H1 (cell line): ENCODE results near the gene RAB3C. TPM values are rescaled to one million over a fixed set of nuclear protein-coding genes. Genes with fewer than 3 reads are reported as not detected.

ENCODE experiments used
- CTCF ChIA-PET: fragments of 300-600 bp; sonication (Branson Sonifier 250); formaldehyde crosslinking; loops from one replicate; lab custom pipeline; 2021; ENCODE audit not compliant: partially characterized antibody; lab: Charles Lee
- POLR2A ChIA-PET: fragments of 300-600 bp; sonication (Branson Sonifier 250); formaldehyde crosslinking; loops from one replicate; lab custom pipeline; 2021; ENCODE audit warnings: inconsistent platforms; ENCODE audit not compliant: partially characterized antibody; lab: Charles Lee
- DNase-seq, 2 experiments: peaks; one replicate each; pipeline versions ENCODE4 v3.0.0 to v3.0.0-alpha.2; 2010 to 2022; ENCODE audit warnings: low spot score in 2 of 2, low read depth in 1 of 2, mixed read lengths in 1 of 2
- FAIRE-seq: peaks from 2 replicates; lab custom pipeline; 2011; peaks lifted over from hg19 to GRCh38; lab: Jason Lieb, UNC
- H2AFZ ChIP-seq: 2 replicates; pipeline ENCODE4 v1.8.1; 2012; ENCODE audit warnings: low read length, inconsistent platforms
- H2AK5ac ChIP-seq: 2 replicates; pipeline ENCODE4 v1.6.1; 2013; ENCODE audit warnings: low read depth, low read length
- H2BK120ac ChIP-seq: replicated peaks from 2 replicates; pipeline ENCODE3; 2013; ENCODE audit warnings: low read depth, low read length, inconsistent platforms
- H2BK12ac ChIP-seq: 2 replicates; pipeline ENCODE4 v1.6.1; 2013; ENCODE audit warnings: low read depth, low read length
- H2BK15ac ChIP-seq: 2 replicates; pipeline ENCODE4 v1.6.1; 2013; ENCODE audit warnings: low read length
- H2BK20ac ChIP-seq: 2 replicates; pipeline ENCODE4 v1.6.1; 2013; ENCODE audit warnings: low read length
- H2BK5ac ChIP-seq: 2 replicates; pipeline ENCODE4 v1.6.1; 2013; ENCODE audit warnings: low read depth, low read length
- H3K14ac ChIP-seq: 2 replicates; pipeline ENCODE4 v1.6.1; 2013; ENCODE audit warnings: inconsistent platforms; ENCODE audit not compliant: insufficient read length
- H3K18ac ChIP-seq: 2 replicates; pipeline ENCODE4 v1.6.1; 2013; ENCODE audit warnings: low read length; ENCODE audit errors: extremely low read depth
- H3K23ac ChIP-seq: 2 replicates; pipeline ENCODE4 v1.6.1; 2013; ENCODE audit warnings: inconsistent platforms; ENCODE audit not compliant: insufficient read length
- H3K23me2 ChIP-seq: 2 replicates; pipeline ENCODE4 v1.6.1; 2013; ENCODE audit warnings: low read depth, low read length
- H3K27ac ChIP-seq: 2 replicates; pipeline ENCODE4 v1.6.1; 2011; ENCODE audit warnings: low read depth, low read length, inconsistent platforms
- H3K27me3 ChIP-seq, 4 experiments: replicated peaks in 1 of 4; 1 replicate in 1 of 4; 2 replicates in 3 of 4; pipeline versions ENCODE4 v1.6.1 to v1.8.1; 2011 to 2013; ENCODE audit warnings: low read length in 3 of 4, mild to moderate bottlenecking in 3 of 4, inconsistent platforms in 2 of 4, mixed read lengths in 2 of 4, moderate library complexity in 1 of 4; ENCODE audit not compliant: control insufficient read depth in 3 of 4, insufficient read depth in 3 of 4; ENCODE audit errors: extremely low read depth in 1 of 4
- H3K36me3 ChIP-seq, 4 experiments: 2 replicates each; pipeline versions ENCODE4 v1.6.1 to v1.8.1; 2011 to 2013; ENCODE audit warnings: mild to moderate bottlenecking in 4 of 4, low read length in 3 of 4, moderate library complexity in 2 of 4, control low read depth in 1 of 4, inconsistent platforms in 1 of 4; ENCODE audit not compliant: insufficient read depth in 4 of 4, control insufficient read depth in 2 of 4
- H3K4ac ChIP-seq: replicated peaks from 2 replicates; pipeline ENCODE3; 2013; ENCODE audit warnings: low read length, low read depth, mixed read lengths, inconsistent platforms; ENCODE audit not compliant: insufficient read length
- H3K4me1 ChIP-seq, 4 experiments: replicated peaks in 1 of 4; 1 replicate in 1 of 4; 2 replicates in 3 of 4; pipeline versions ENCODE4 v1.6.1 to v1.8.1; 2011 to 2013; ENCODE audit warnings: low read length in 3 of 4, inconsistent platforms in 2 of 4, mixed read lengths in 1 of 4; ENCODE audit not compliant: insufficient read depth in 4 of 4, control insufficient read depth in 3 of 4
- H3K4me2 ChIP-seq, 2 experiments: 2 replicates each; pipeline versions ENCODE4 v1.6.1 to v1.8.1; 2011 to 2013; ENCODE audit warnings: low read depth in 2 of 2, low read length in 2 of 2, control low read depth in 1 of 2, inconsistent platforms in 1 of 2, mild to moderate bottlenecking in 1 of 2; ENCODE audit not compliant: insufficient read depth in 1 of 2
- H3K4me3 ChIP-seq, 4 experiments: fragments of 200-600, 300-600 bp in 1 of 4; sonication (generic), shearing (Covaris generic), sonication (Bioruptor Twin) in 1 of 4; 2 replicates each; pipeline versions ENCODE4 v1.5.1 to v1.8.1; 2011 to 2016; ENCODE audit warnings: low read length in 4 of 4, low read depth in 3 of 4, control low read depth in 2 of 4, inconsistent platforms in 2 of 4, mild to moderate bottlenecking in 2 of 4, mixed read lengths in 1 of 4, moderate library complexity in 1 of 4; ENCODE audit not compliant: insufficient read depth in 2 of 4; ENCODE audit errors: extremely low read depth in 1 of 4
- H3K56ac ChIP-seq: replicated peaks from 2 replicates; pipeline ENCODE3; 2013; ENCODE audit warnings: low read depth, mild to moderate bottlenecking, mixed read lengths, low read length, inconsistent platforms; ENCODE audit not compliant: insufficient read length
- H3K79me1 ChIP-seq: 2 replicates; pipeline ENCODE4 v1.6.1; 2013; ENCODE audit warnings: low read depth, low read length, control low read depth
- H3K79me2 ChIP-seq, 2 experiments: 2 replicates each; pipeline versions ENCODE4 v1.6.1 to v1.8.1; 2012 to 2013; ENCODE audit warnings: low read length in 2 of 2, mild to moderate bottlenecking in 2 of 2, inconsistent platforms in 1 of 2; ENCODE audit not compliant: insufficient read depth in 2 of 2, control insufficient read depth in 1 of 2
- H3K9ac ChIP-seq, 4 experiments: replicated peaks in 1 of 4; 1 replicate in 1 of 4; 2 replicates in 3 of 4; pipeline versions ENCODE4 v1.6.1 to v1.8.1; 2011 to 2013; ENCODE audit warnings: low read depth in 3 of 4, low read length in 3 of 4, control low read depth in 2 of 4, mild to moderate bottlenecking in 2 of 4, moderate library complexity in 2 of 4, inconsistent platforms in 1 of 4; ENCODE audit errors: extremely low read depth in 1 of 4
- H3K9me3 ChIP-seq, 2 experiments: 2 replicates each; pipeline versions ENCODE4 v1.6.1 to v1.8.1; 2012 to 2013; ENCODE audit warnings: mild to moderate bottlenecking in 2 of 2, moderate library complexity in 2 of 2, control low read depth in 1 of 2, inconsistent platforms in 1 of 2, low read depth in 1 of 2, low read length in 1 of 2, mixed read lengths in 1 of 2; ENCODE audit not compliant: insufficient read depth in 2 of 2
- H4K20me1 ChIP-seq, 2 experiments: replicated peaks in 1 of 2; 2 replicates each; pipeline versions ENCODE3 to v1.8.1; 2011 to 2013; ENCODE audit warnings: inconsistent platforms in 2 of 2, low read length in 2 of 2, mild to moderate bottlenecking in 1 of 2; ENCODE audit not compliant: insufficient read depth in 2 of 2, control insufficient read depth in 1 of 2
- H4K5ac ChIP-seq: 2 replicates; pipeline ENCODE4 v1.6.1; 2013; ENCODE audit warnings: low read length, low read depth, mixed read lengths, inconsistent platforms; ENCODE audit not compliant: insufficient read length
- H4K8ac ChIP-seq: 2 replicates; pipeline ENCODE4 v1.8.0; 2013; ENCODE audit warnings: mild to moderate bottlenecking, moderate library complexity, low read length, inconsistent platforms; ENCODE audit not compliant: insufficient read depth; ENCODE audit errors: extremely low read depth
- H4K91ac ChIP-seq: replicated peaks from 2 replicates; pipeline ENCODE3; 2013; ENCODE audit warnings: low read length, mixed read lengths, inconsistent platforms; ENCODE audit not compliant: insufficient read length
- BACH1 ChIP-seq: IDR thresholded peaks from 2 replicates; pipeline ENCODE4 v1.6.1; 2012; ENCODE audit warnings: low read length, improper control_type of control experiment
- CREB1 ChIP-seq: IDR thresholded peaks from 2 replicates; pipeline ENCODE4 v1.6.1; 2012; ENCODE audit warnings: inconsistent platforms
- FOSL1 ChIP-seq: IDR thresholded peaks from 2 replicates; pipeline ENCODE4 v1.6.1; 2011; ENCODE audit warnings: mild to moderate bottlenecking, low read depth, low read length, moderate library complexity; ENCODE audit not compliant: insufficient read depth
- GABPA ChIP-seq: IDR thresholded peaks from 2 replicates; pipeline ENCODE4 v1.6.1; 2011; ENCODE audit warnings: mild to moderate bottlenecking, low read length, moderate library complexity, borderline replicate concordance; ENCODE audit not compliant: insufficient read depth
- KDM1A ChIP-seq: fragments of 200-600, 300-600 bp; sonication (generic); IDR thresholded peaks from 2 replicates; pipeline ENCODE4 v1.7.1; 2016; ENCODE audit warnings: mild to moderate bottlenecking, low read length, borderline replicate concordance
- NRF1 ChIP-seq: IDR thresholded peaks from 2 replicates; pipeline ENCODE4 v1.6.1; 2011; ENCODE audit warnings: mild to moderate bottlenecking, low read depth, low read length, improper control_type of control experiment
- RAD21 ChIP-seq, 2 experiments: IDR thresholded peaks in 1 of 2; conservative IDR thresholded peaks in 1 of 2; 2 replicates each; pipeline ENCODE4 v1.6.1; 2011; ENCODE audit warnings: low read depth in 2 of 2, low read length in 2 of 2, improper control_type of control experiment in 1 of 2, inconsistent platforms in 1 of 2, mild to moderate bottlenecking in 1 of 2, moderate library complexity in 1 of 2
- RFX5 ChIP-seq: IDR thresholded peaks from 2 replicates; pipeline ENCODE4 v1.6.1; 2011; ENCODE audit warnings: low read depth, low read length, improper control_type of control experiment, borderline replicate concordance
- RNF2 ChIP-seq: fragments of 200-900, 300-1000 bp; sonication (generic); IDR thresholded peaks from 2 replicates; pipeline ENCODE4 v1.7.1; 2016; ENCODE audit warnings: borderline replicate concordance, low read depth, mild to moderate bottlenecking, antibody characterized with exemption, low read length; ENCODE audit not compliant: poor library complexity, severe bottlenecking; ENCODE audit errors: missing control alignments
- RXRA ChIP-seq: IDR thresholded peaks from 2 replicates; pipeline ENCODE4 v1.6.1; 2011; ENCODE audit warnings: low read depth, mild to moderate bottlenecking, low read length, moderate library complexity; ENCODE audit not compliant: insufficient read depth
- TBP ChIP-seq: IDR thresholded peaks from 2 replicates; pipeline ENCODE4 v1.6.1; 2011; ENCODE audit warnings: low read depth, low read length, improper control_type of control experiment
- TEAD4 ChIP-seq: IDR thresholded peaks from 2 replicates; pipeline ENCODE4 v1.6.1; 2012; ENCODE audit warnings: low read depth, low read length, inconsistent platforms, mixed read lengths
- polyA plus RNA-seq, 7 experiments: library from polyadenylated mRNA; depleted of rRNA in 3 of 7; stranded (reverse) in 5 of 7; unstranded in 2 of 7; fragments of >200 nt in 5 of 7; fragments of 200-250 nt in 2 of 7; gene quantifications; 1 replicate in 5 of 7; 2 replicates in 1 of 7; 4 replicates in 1 of 7; pipeline versions ENCODE4 v1.2.1 to v1.2.3, GENCODE V29; 2011 to 2013; ENCODE audit warnings: missing spikeins in 2 of 7, mixed read lengths in 2 of 7
- total RNA-seq: library from RNA; stranded (reverse); fragmentation: NEBNext Ultra II Directional; extraction: Animal tissue kit (Norgen Biotek cat#: 25700); gene quantifications from 2 replicates; pipeline ENCODE4 v1.2.1, GENCODE V29; 2021
- TF ChIP-seq, protein P1 (sequence below): IDR thresholded peaks from 2 replicates; pipeline ENCODE4 v1.6.1; 2011; ENCODE audit warnings: low read depth, mild to moderate bottlenecking, low read length; ENCODE audit not compliant: insufficient read depth
- TF ChIP-seq, protein P2 (sequence below): IDR thresholded peaks from 2 replicates; pipeline ENCODE4 v1.6.1; 2012; ENCODE audit warnings: inconsistent platforms

RAB3C gene
- total and polyA plus RNA-seq, 2 of the 8 experiments (the other 6 are each of a cell fraction or from before 2014, with no cell fraction given): 14.7 to 18.3 TPM

DNA sequence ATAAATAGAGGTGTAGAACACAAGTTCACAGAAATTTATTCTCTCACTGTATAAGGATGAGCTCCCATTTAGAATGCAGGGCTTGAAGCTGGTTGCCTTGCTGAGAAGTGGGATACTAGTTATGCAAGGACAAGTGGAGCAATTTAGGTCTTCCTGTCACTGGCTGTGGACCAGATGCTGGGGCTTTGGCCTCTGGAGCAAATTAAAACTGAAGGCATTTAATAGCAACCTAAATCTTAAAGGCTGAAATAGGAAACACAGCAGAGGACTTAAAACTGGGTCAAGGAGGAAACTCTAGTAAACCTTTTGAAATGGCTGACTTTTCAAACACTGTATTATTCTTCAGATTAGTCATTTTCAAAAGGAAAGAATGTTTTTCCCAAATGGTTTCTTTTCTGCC, 319.4 kb downstream of the RAB3C start:
- no peak overlapping the region for H2BK15ac ChIP-seq
- ChIA-PET CTCF (interaction anchor here (1.0 to 1.8 kb wide), 4 partner anchors 9 to 104 kb away, joined by 3 to 12 read pairs (median 5); no protein-coding TSS in a partner anchor), POLR2A (no interaction called here)
- no peak overlapping the region for H3K18ac ChIP-seq
- H2BK120ac ChIP-seq: no peak overlapping the region
- no peak overlapping the region for H3K9ac ChIP-seq
- no peaks in the 10 kb centered on the region for H3K79me2 ChIP-seq
- no peak overlapping the region for H3K23ac ChIP-seq
- no peak overlapping the region for H3K4ac ChIP-seq
- no peaks in the 10 kb centered on the region for H3K4me1 ChIP-seq
- H4K5ac ChIP-seq: no peak overlapping the region
- H2BK12ac ChIP-seq: no peak overlapping the region
- H4K8ac ChIP-seq: no peak overlapping the region
- H3K14ac ChIP-seq: no peak overlapping the region
- no peak overlapping the region for H2BK20ac ChIP-seq
- FAIRE-seq: no peak
- H3K9me3 ChIP-seq: no peaks in the 10 kb centered on the region
- H3K23me2 ChIP-seq: no peaks in the 10 kb centered on the region
- no peak overlapping the region for H3K56ac ChIP-seq
- H2BK5ac ChIP-seq: no peak overlapping the region
- H3K27me3 ChIP-seq: no peaks in the 10 kb centered on the region
- no peak overlapping the region for H2AFZ ChIP-seq
- no peaks in the 10 kb centered on the region for H4K20me1 ChIP-seq
- H3K79me1 ChIP-seq: no peaks in the 10 kb centered on the region
- H3K27ac ChIP-seq: no peak overlapping the region
- no peak overlapping the region for H3K4me2 ChIP-seq
- no peak overlapping the region for H3K4me3 ChIP-seq
- DNase-seq: no peak
- no peak overlapping the region for H4K91ac ChIP-seq
- no peaks in the 10 kb centered on the region for H3K36me3 ChIP-seq
- no peak overlapping the region for H2AK5ac ChIP-seq
- no peak for TF ChIP-seq GABPA
- no peak for TF ChIP-seq BACH1
- no peak for TF ChIP-seq RXRA
- no peak for TF ChIP-seq KDM1A
- no peak for TF ChIP-seq RAD21 (IDR thresholded peaks at IDR 0.05 in 1 of 2, conservative IDR thresholded peaks at IDR 0.05 in 1 of 2; ENCODE audit: low read depth in 2 of 2, low read length in 2 of 2)
- no peak for TF ChIP-seq CREB1
- no peak for TF ChIP-seq TEAD4
- no peak for TF ChIP-seq NRF1
- TF ChIP-seq TBP: no peak
- TF ChIP-seq RFX5: no peak
- TF ChIP-seq, protein P1, sequence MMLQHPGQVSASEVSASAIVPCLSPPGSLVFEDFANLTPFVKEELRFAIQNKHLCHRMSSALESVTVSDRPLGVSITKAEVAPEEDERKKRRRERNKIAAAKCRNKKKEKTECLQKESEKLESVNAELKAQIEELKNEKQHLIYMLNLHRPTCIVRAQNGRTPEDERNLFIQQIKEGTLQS: no peak
- TF ChIP-seq FOSL1: no peak
- TF ChIP-seq, protein P2, sequence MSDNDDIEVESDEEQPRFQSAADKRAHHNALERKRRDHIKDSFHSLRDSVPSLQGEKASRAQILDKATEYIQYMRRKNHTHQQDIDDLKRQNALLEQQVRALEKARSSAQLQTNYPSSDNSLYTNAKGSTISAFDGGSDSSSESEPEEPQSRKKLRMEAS: no peak
- TF ChIP-seq RNF2: no peak
